Measurements from ENCODE around the gene TECTA. TPM values are rescaled to one million over a fixed set of nuclear protein-coding genes. Genes with fewer than 3 reads are reported as not detected.

TECTA gene
- total RNA-seq, 4 donors from 2014 or later, result 0.87 to 3.1 (median 2.0) TPM

GRCh38 chr11:121122328-121122727 lies 21.3 kb downstream of the TECTA start:
- TF ChIP-seq CTCF (IDR thresholded peaks at IDR 0.05), result no peak
- no peak for TF ChIP-seq EP300 (IDR thresholded peaks at IDR 0.05)
- no peak for TF ChIP-seq POLR2A (IDR thresholded peaks at IDR 0.05)
- Histone ChIP-seq H3K27me3 (no peaks in the 10 kb centered on the region), H3K36me3 (peaks cover 0 to 5% (median 0%) of the 10 kb centered on the region in 3 donors), H3K4me1 (no peaks in the 10 kb centered on the region), H3K9me3 (peaks cover 0 to 21% (median 0%) of the 10 kb centered on the region in 4 donors), H3K27ac (no peak overlapping the region), H3K4me3 (no peak overlapping the region)
- DNase-seq (ENCODE audit: low spot score in 2 of 2), result no peak
- 95 to 98% methylated on average over 3 of the region's 3 CpGs for WGBS, 2 donors

- H3K4me3 ChIP-seq, result no peak overlapping the region
- TF ChIP-seq POLR2A (IDR thresholded peaks at IDR 0.05) (no peak), CTCF (IDR thresholded peaks at IDR 0.05) (no peak), EP300 (IDR thresholded peaks at IDR 0.05) (no peak)
- H3K27me3 ChIP-seq, result no peaks in the 10 kb centered on the region
- no peaks in the 10 kb centered on the region for H3K4me1 ChIP-seq
- H3K9me3 ChIP-seq, result peaks cover 0 to 21% (median 0%) of the 10 kb centered on the region in 4 donors
- WGBS, 2 donors, result 52 to 65% methylated on average over 6 of the region's 6 CpGs
- DNase-seq (ENCODE audit: low spot score in 2 of 2), result no peak
- H3K27ac ChIP-seq, result no peak overlapping the region
- H3K36me3 ChIP-seq, result peaks cover 0 to 10% (median 0%) of the 10 kb centered on the region in 3 donors
These were observed 22.5 kb downstream of the TECTA start for GRCh38 chr11:121123496-121124069.

- H3K4me1 ChIP-seq, result no peaks in the 10 kb centered on the region
- no peak overlapping the region for H3K27ac ChIP-seq
- H3K36me3 ChIP-seq, result peaks cover 0 to 16% (median 0%) of the 10 kb centered on the region in 3 donors
- TF ChIP-seq POLR2A (IDR thresholded peaks at IDR 0.05) (no peak), EP300 (IDR thresholded peaks at IDR 0.05) (no peak), CTCF (IDR thresholded peaks at IDR 0.05) (no peak)
- no peak overlapping the region for H3K4me3 ChIP-seq
- 95 to 96% methylated on average over 21 to 26 of the region's 30 CpGs for WGBS, 2 donors
- peaks cover 0 to 6% (median 0%) of the 10 kb centered on the region in 4 donors for H3K9me3 ChIP-seq
- no peak for DNase-seq (ENCODE audit: low spot score in 2 of 2)
- H3K27me3 ChIP-seq, result no peaks in the 10 kb centered on the region
These were observed 26.8 kb downstream of the TECTA start for GRCh38 chr11:121127809-121128208.

GRCh38 chr11:121129362-121130340 lies 28.6 kb downstream of the TECTA start:
- no peak for DNase-seq (ENCODE audit: low spot score in 2 of 2)
- WGBS, 2 donors, result 92 to 95% methylated on average over 16 to 29 of the region's 29 CpGs
- Histone ChIP-seq H3K27me3 (no peaks in the 10 kb centered on the region), H3K4me3 (no peak overlapping the region), H3K4me1 (no peaks in the 10 kb centered on the region), H3K9me3 (no peaks in the 10 kb centered on the region), H3K36me3 (peaks cover 0 to 16% (median 0%) of the 10 kb centered on the region in 3 donors), H3K27ac (no peak overlapping the region)
- TF ChIP-seq EP300 (IDR thresholded peaks at IDR 0.05) (no peak), CTCF (IDR thresholded peaks at IDR 0.05) (no peak), POLR2A (IDR thresholded peaks at IDR 0.05) (no peak)

GRCh38 chr11:121131656-121132055 lies 30.6 kb downstream of the TECTA start:
- Histone ChIP-seq H3K27me3 (no peaks in the 10 kb centered on the region), H3K9me3 (no peaks in the 10 kb centered on the region), H3K36me3 (peaks cover 0 to 16% (median 0%) of the 10 kb centered on the region in 3 donors), H3K4me1 (no peaks in the 10 kb centered on the region), H3K27ac (no peak overlapping the region), H3K4me3 (no peak overlapping the region)
- TF ChIP-seq CTCF (IDR thresholded peaks at IDR 0.05) (no peak), POLR2A (IDR thresholded peaks at IDR 0.05) (no peak), EP300 (IDR thresholded peaks at IDR 0.05) (no peak)
- WGBS, 2 donors, result 73 to 86% methylated on average over 6 of the region's 6 CpGs
- DNase-seq (ENCODE audit: low spot score in 2 of 2), result no peak

Measured in tibial nerve (tissue), 4 donors.